ENCODE data around the gene TXLNB. TPM values are rescaled to one million over a fixed set of nuclear protein-coding genes. Genes with fewer than 3 reads are reported as not detected.

The TXLNB gene
- polyA plus RNA-seq, 1 donor: 1.2 TPM

- no peaks in the 10 kb centered on the region for H3K27me3 ChIP-seq (ENCODE audit: control insufficient read depth, insufficient read depth, low read length)
- no peaks in the 10 kb centered on the region for H3K36me3 ChIP-seq (ENCODE audit: control insufficient read depth, insufficient read depth, low read length)
- H3K27ac ChIP-seq (ENCODE audit: low read length): no peak overlapping the region
- H3K4me1 ChIP-seq (ENCODE audit: control insufficient read depth, insufficient read depth, low read length): no peaks in the 10 kb centered on the region
- DNase-seq: no peak
- WGBS (ENCODE audit: insufficient coverage, low lambda C conversion rate): 94% methylated on average over 3 of the region's 7 CpGs
- no peak overlapping the region for H3K4me3 ChIP-seq (ENCODE audit: low read length)
- H3K9me3 ChIP-seq (ENCODE audit: control insufficient read depth, low read depth, low read length): no peaks in the 10 kb centered on the region
These were observed 14.6 kb downstream of the TXLNB start for GRCh38 chr6:139277161-139277560.

- Histone ChIP-seq H3K27ac (ENCODE audit: low read length) (no peak overlapping the region), H3K27me3 (ENCODE audit: control insufficient read depth, insufficient read depth, low read length) (no peaks in the 10 kb centered on the region), H3K4me1 (ENCODE audit: control insufficient read depth, insufficient read depth, low read length) (no peaks in the 10 kb centered on the region), H3K4me3 (ENCODE audit: low read length) (no peak overlapping the region), H3K9me3 (ENCODE audit: control insufficient read depth, low read depth, low read length) (no peaks in the 10 kb centered on the region), H3K36me3 (ENCODE audit: control insufficient read depth, insufficient read depth, low read length) (no peaks in the 10 kb centered on the region)
- WGBS (ENCODE audit: insufficient coverage, low lambda C conversion rate): 88% methylated on average over 2 of the region's 4 CpGs
- no peak for DNase-seq
These were observed 16.3 kb downstream of the TXLNB start for GRCh38 chr6:139275279-139276055.

- 100% methylated on average over 1 of the region's 6 CpGs for WGBS (ENCODE audit: insufficient coverage, low lambda C conversion rate)
- no peaks in the 10 kb centered on the region for H3K36me3 ChIP-seq (ENCODE audit: control insufficient read depth, insufficient read depth, low read length)
- H3K9me3 ChIP-seq (ENCODE audit: control insufficient read depth, low read depth, low read length): no peaks in the 10 kb centered on the region
- no peak overlapping the region for H3K4me3 ChIP-seq (ENCODE audit: low read length)
- no peak overlapping the region for H3K27ac ChIP-seq (ENCODE audit: low read length)
- no peaks in the 10 kb centered on the region for H3K4me1 ChIP-seq (ENCODE audit: control insufficient read depth, insufficient read depth, low read length)
- H3K27me3 ChIP-seq (ENCODE audit: control insufficient read depth, insufficient read depth, low read length): no peaks in the 10 kb centered on the region
- no peak for DNase-seq
These were observed 20.7 kb downstream of the TXLNB start for GRCh38 chr6:139271056-139271455.

GRCh38 chr6:139270249-139270648 lies 21.5 kb downstream of the TXLNB start:
- Histone ChIP-seq H3K9me3 (ENCODE audit: control insufficient read depth, low read depth, low read length) (no peaks in the 10 kb centered on the region), H3K4me3 (ENCODE audit: low read length) (no peak overlapping the region), H3K4me1 (ENCODE audit: control insufficient read depth, insufficient read depth, low read length) (no peaks in the 10 kb centered on the region), H3K27ac (ENCODE audit: low read length) (no peak overlapping the region), H3K27me3 (ENCODE audit: control insufficient read depth, insufficient read depth, low read length) (no peaks in the 10 kb centered on the region), H3K36me3 (ENCODE audit: control insufficient read depth, insufficient read depth, low read length) (no peaks in the 10 kb centered on the region)
- WGBS (ENCODE audit: insufficient coverage, low lambda C conversion rate): no CpG with 5 or more reads among the region's 5 CpGs
- no peak for DNase-seq

- Histone ChIP-seq H3K9me3 (ENCODE audit: control insufficient read depth, low read depth, low read length) (no peaks in the 10 kb centered on the region), H3K4me3 (ENCODE audit: low read length) (no peak overlapping the region), H3K36me3 (ENCODE audit: control insufficient read depth, insufficient read depth, low read length) (no peaks in the 10 kb centered on the region), H3K4me1 (ENCODE audit: control insufficient read depth, insufficient read depth, low read length) (no peaks in the 10 kb centered on the region), H3K27ac (ENCODE audit: low read length) (no peak overlapping the region), H3K27me3 (ENCODE audit: control insufficient read depth, insufficient read depth, low read length) (no peaks in the 10 kb centered on the region)
- no CpG with 5 or more reads among the region's 2 CpGs for WGBS (ENCODE audit: insufficient coverage, low lambda C conversion rate)
- no peak for DNase-seq
These were observed 26.1 kb downstream of the TXLNB start for GRCh38 chr6:139265512-139266190.

GRCh38 chr6:139262519-139263300 lies 29.1 kb downstream of the TXLNB start:
- no peaks in the 10 kb centered on the region for H3K27me3 ChIP-seq (ENCODE audit: control insufficient read depth, insufficient read depth, low read length)
- no peaks in the 10 kb centered on the region for H3K4me1 ChIP-seq (ENCODE audit: control insufficient read depth, insufficient read depth, low read length)
- H3K4me3 ChIP-seq (ENCODE audit: low read length): no peak overlapping the region
- no peak for DNase-seq
- H3K36me3 ChIP-seq (ENCODE audit: control insufficient read depth, insufficient read depth, low read length): no peaks in the 10 kb centered on the region
- WGBS (ENCODE audit: insufficient coverage, low lambda C conversion rate): 70% methylated on average over 4 of the region's 13 CpGs
- H3K9me3 ChIP-seq (ENCODE audit: control insufficient read depth, low read depth, low read length): no peaks in the 10 kb centered on the region
- H3K27ac ChIP-seq (ENCODE audit: low read length): no peak overlapping the region

- Histone ChIP-seq H3K27me3 (ENCODE audit: control insufficient read depth, insufficient read depth, low read length) (no peaks in the 10 kb centered on the region), H3K4me3 (ENCODE audit: low read length) (no peak overlapping the region), H3K27ac (ENCODE audit: low read length) (no peak overlapping the region), H3K9me3 (ENCODE audit: control insufficient read depth, low read depth, low read length) (no peaks in the 10 kb centered on the region), H3K36me3 (ENCODE audit: control insufficient read depth, insufficient read depth, low read length) (no peaks in the 10 kb centered on the region), H3K4me1 (ENCODE audit: control insufficient read depth, insufficient read depth, low read length) (no peaks in the 10 kb centered on the region)
- 82% methylated on average over 2 of the region's 5 CpGs for WGBS (ENCODE audit: insufficient coverage, low lambda C conversion rate)
- no peak for DNase-seq
These were observed 33.9 kb downstream of the TXLNB start for GRCh38 chr6:139257821-139258398.

- no peaks in the 10 kb centered on the region for H3K9me3 ChIP-seq (ENCODE audit: control insufficient read depth, low read depth, low read length)
- DNase-seq: no peak
- WGBS (ENCODE audit: insufficient coverage, low lambda C conversion rate): 94% methylated on average over 2 of the region's 3 CpGs
These were observed 34.5 kb downstream of the TXLNB start for GRCh38 chr6:139257291-139257690.

GRCh38 chr6:139256087-139256486 lies 35.7 kb downstream of the TXLNB start:
- no peaks in the 10 kb centered on the region for H3K9me3 ChIP-seq (ENCODE audit: control insufficient read depth, low read depth, low read length)
- no peak for DNase-seq
- no peak overlapping the region for H3K4me3 ChIP-seq (ENCODE audit: low read length)
- H3K4me1 ChIP-seq (ENCODE audit: control insufficient read depth, insufficient read depth, low read length): no peaks in the 10 kb centered on the region
- WGBS (ENCODE audit: insufficient coverage, low lambda C conversion rate): 79% methylated on average over 2 of the region's 3 CpGs
- H3K27me3 ChIP-seq (ENCODE audit: control insufficient read depth, insufficient read depth, low read length): no peaks in the 10 kb centered on the region
- H3K36me3 ChIP-seq (ENCODE audit: control insufficient read depth, insufficient read depth, low read length): no peaks in the 10 kb centered on the region
- H3K27ac ChIP-seq (ENCODE audit: low read length): no peak overlapping the region

More at GRCh38 chr6:139257291-139257690, 34.5 kb downstream of the TXLNB start:
- H3K4me3 ChIP-seq (ENCODE audit: low read length): no peak overlapping the region
- H3K27ac ChIP-seq (ENCODE audit: low read length): no peak overlapping the region
- no peaks in the 10 kb centered on the region for H3K36me3 ChIP-seq (ENCODE audit: control insufficient read depth, insufficient read depth, low read length)
- H3K4me1 ChIP-seq (ENCODE audit: control insufficient read depth, insufficient read depth, low read length): no peaks in the 10 kb centered on the region
- no peaks in the 10 kb centered on the region for H3K27me3 ChIP-seq (ENCODE audit: control insufficient read depth, insufficient read depth, low read length)

GRCh38 chr6:139254196-139254595 lies 37.6 kb downstream of the TXLNB start:
- Histone ChIP-seq H3K4me1 (ENCODE audit: control insufficient read depth, insufficient read depth, low read length) (no peaks in the 10 kb centered on the region), H3K27me3 (ENCODE audit: control insufficient read depth, insufficient read depth, low read length) (no peaks in the 10 kb centered on the region), H3K27ac (ENCODE audit: low read length) (no peak overlapping the region), H3K36me3 (ENCODE audit: control insufficient read depth, insufficient read depth, low read length) (no peaks in the 10 kb centered on the region), H3K9me3 (ENCODE audit: control insufficient read depth, low read depth, low read length) (no peaks in the 10 kb centered on the region), H3K4me3 (ENCODE audit: low read length) (no peak overlapping the region)
- WGBS (ENCODE audit: insufficient coverage, low lambda C conversion rate): no CpG with 5 or more reads among the region's 2 CpGs
- no peak for DNase-seq

Data from large intestine (tissue), 3 donors.